ENCODE data around the gene CRHR1. TPM values are rescaled to one million over a fixed set of nuclear protein-coding genes. Genes with fewer than 3 reads are reported as not detected.

The CRHR1 gene
- polyA plus RNA-seq, 2 of the 4 experiments (the other 2 are of a cell fraction): 0.09 to 0.12 TPM

GRCh38 chr17:45869676-45870341 lies 85.7 kb downstream of the CRHR1 start (continued):
- TF ChIP-seq POLR2AphosphoS2 (conservative IDR thresholded peaks at IDR 0.05; ENCODE audit: low read length): no peak
- no peak for TF ChIP-seq POLR2A (IDR thresholded peaks at IDR 0.05; ENCODE audit: low read length)
- TF ChIP-seq CTCF (IDR thresholded peaks at IDR 0.05): no peak
- TF ChIP-seq FOSL2 (IDR thresholded peaks at IDR 0.05): no peak
- no peak for TF ChIP-seq FOSL2 (CRISPR knock-in tag; IDR thresholded peaks at IDR 0.05)
- TF ChIP-seq E2F6 (IDR thresholded peaks at IDR 0.05; ENCODE audit: borderline replicate concordance, low read depth): no peak
- no peak for TF ChIP-seq NFE2L2 (conservative IDR thresholded peaks at IDR 0.05; ENCODE audit: low read length)
- no peak for TF ChIP-seq PHF8 (IDR thresholded peaks at IDR 0.05; ENCODE audit: borderline replicate concordance, low read depth)
- TF ChIP-seq BHLHE40 (IDR thresholded peaks at IDR 0.05; ENCODE audit: low read depth, low read length): no peak
- TF ChIP-seq RARB (CRISPR knock-in tag; IDR thresholded peaks at IDR 0.05): no peak
- no peak for TF ChIP-seq MAZ (IDR thresholded peaks at IDR 0.05; ENCODE audit: borderline replicate concordance, low read depth, low read length)

- ATAC-seq (no peak; a peak in 1 of 6 replicates), DNase-seq (ENCODE audit: low read depth in 1 of 2, low spot score in 1 of 2) (no peak), FAIRE-seq (peak; percentile 28)
- no peaks in the 10 kb centered on the region for H3K4me1 ChIP-seq
- 45% methylated on average over 4 of the region's 4 CpGs for WGBS (ENCODE audit: missing lambda C conversion rate)
- ChIA-PET CTCF (interaction anchor here (0.9 to 1.5 kb wide), 3 partner anchors 10 to 79 kb away, joined by 3 to 7 read pairs (median 6); no protein-coding TSS in a partner anchor), POLR2A (no interaction called here)
- TF ChIP-seq, protein P1, sequence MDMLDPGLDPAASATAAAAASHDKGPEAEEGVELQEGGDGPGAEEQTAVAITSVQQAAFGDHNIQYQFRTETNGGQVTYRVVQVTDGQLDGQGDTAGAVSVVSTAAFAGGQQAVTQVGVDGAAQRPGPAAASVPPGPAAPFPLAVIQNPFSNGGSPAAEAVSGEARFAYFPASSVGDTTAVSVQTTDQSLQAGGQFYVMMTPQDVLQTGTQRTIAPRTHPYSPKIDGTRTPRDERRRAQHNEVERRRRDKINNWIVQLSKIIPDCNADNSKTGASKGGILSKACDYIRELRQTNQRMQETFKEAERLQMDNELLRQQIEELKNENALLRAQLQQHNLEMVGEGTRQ (IDR thresholded peaks at IDR 0.05): no peak
- no peak for TF ChIP-seq HOXA7 (CRISPR knock-in tag; IDR thresholded peaks at IDR 0.05)
- TF ChIP-seq EHF (CRISPR knock-in tag; IDR thresholded peaks at IDR 0.05): no peak
- no peak for TF ChIP-seq KDM5A (IDR thresholded peaks at IDR 0.05)
- no peak overlapping the region for H3K4me2 ChIP-seq
- no peaks in the 10 kb centered on the region for H3K9me3 ChIP-seq
- H3K4me3 ChIP-seq: no peak overlapping the region
- H3K27ac ChIP-seq: no peak overlapping the region
These were observed 86.3 kb downstream of the CRHR1 start for GRCh38 chr17:45870342-45870974.

DNA sequence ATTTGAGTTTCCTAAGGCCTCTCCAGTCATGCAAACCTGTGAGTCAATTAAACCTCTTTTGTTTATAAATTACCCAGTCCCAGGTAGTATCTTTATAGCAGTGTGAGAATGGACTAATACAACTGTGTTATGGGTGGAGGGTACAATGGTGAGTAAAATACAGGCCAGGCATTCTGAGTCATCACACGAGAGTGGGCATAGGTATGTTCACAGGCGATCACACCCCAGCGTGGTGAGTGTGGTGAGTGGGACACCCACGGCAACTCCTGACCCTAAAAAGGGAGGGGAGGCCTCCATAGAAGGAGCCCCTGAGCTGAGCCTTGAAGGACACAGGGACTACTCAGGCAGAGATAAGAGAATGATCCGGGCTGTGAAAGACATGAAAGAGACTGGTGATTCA lies 87.6 kb downstream of the CRHR1 start:
- WGBS (ENCODE audit: missing lambda C conversion rate): 52% methylated on average over 5 of the region's 5 CpGs
- FAIRE-seq (no peak), DNase-seq (ENCODE audit: low read depth in 1 of 2, low spot score in 1 of 2) (no peak), ATAC-seq (no peak)
- H3K4me2 ChIP-seq: no peak overlapping the region
- H3K4me1 ChIP-seq: no peaks in the 10 kb centered on the region
- H3K9me3 ChIP-seq: no peaks in the 10 kb centered on the region
- no peak for TF ChIP-seq ATOH8 (CRISPR knock-in tag; IDR thresholded peaks at IDR 0.05; ENCODE audit: low read depth)
- TF ChIP-seq TP53 (CRISPR knock-in tag; IDR thresholded peaks at IDR 0.05): no peak
- TF ChIP-seq SREBF2 (IDR thresholded peaks at IDR 0.05): no peak
- TF ChIP-seq RFX5 (IDR thresholded peaks at IDR 0.05): no peak
- TF ChIP-seq CHD4 (IDR thresholded peaks at IDR 0.05; ENCODE audit: borderline replicate concordance): no peak
- TF ChIP-seq, protein P2, sequence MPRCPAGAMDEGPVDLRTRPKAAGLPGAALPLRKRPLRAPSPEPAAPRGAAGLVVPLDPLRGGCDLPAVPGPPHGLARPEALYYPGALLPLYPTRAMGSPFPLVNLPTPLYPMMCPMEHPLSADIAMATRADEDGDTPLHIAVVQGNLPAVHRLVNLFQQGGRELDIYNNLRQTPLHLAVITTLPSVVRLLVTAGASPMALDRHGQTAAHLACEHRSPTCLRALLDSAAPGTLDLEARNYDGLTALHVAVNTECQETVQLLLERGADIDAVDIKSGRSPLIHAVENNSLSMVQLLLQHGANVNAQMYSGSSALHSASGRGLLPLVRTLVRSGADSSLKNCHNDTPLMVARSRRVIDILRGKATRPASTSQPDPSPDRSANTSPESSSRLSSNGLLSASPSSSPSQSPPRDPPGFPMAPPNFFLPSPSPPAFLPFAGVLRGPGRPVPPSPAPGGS (IDR thresholded peaks at IDR 0.05): no peak
- TF ChIP-seq JUNB (IDR thresholded peaks at IDR 0.05): no peak
- TF ChIP-seq MAX (IDR thresholded peaks at IDR 0.05): no peak
- no peak for TF ChIP-seq CEBPB (IDR thresholded peaks at IDR 0.05)
- TF ChIP-seq EP300 (IDR thresholded peaks at IDR 0.05): no peak
- TF ChIP-seq NFE2L2 (conservative IDR thresholded peaks at IDR 0.05; ENCODE audit: low read length): no peak
- H3K27ac ChIP-seq: no peak overlapping the region
- no peak overlapping the region for H3K4me3 ChIP-seq
- ChIA-PET CTCF (interaction anchor here (1.0 to 2.0 kb wide), 6 partner anchors 11 to 89 kb away, joined by 3 to 8 read pairs (median 4); no protein-coding TSS in a partner anchor), POLR2A (no interaction called here)
